HL-60 (cell line): ENCODE results near the gene ACCSL.

Experiments
- CTCF ChIP-seq: IDR thresholded peaks from one replicate; pipeline ENCODE4 v1.5.1; 2011; ENCODE audit warnings: low read length, control low read depth, inconsistent platforms; ENCODE audit not compliant: insufficient read depth
- POLR2AphosphoS5 ChIP-seq: IDR thresholded peaks from 2 replicates; pipeline ENCODE4 v1.6.1; 2012; ENCODE audit warnings: low read depth
- REST ChIP-seq: IDR thresholded peaks from 2 replicates; pipeline ENCODE4 v1.6.1; 2012; ENCODE audit warnings: low read depth; ENCODE audit not compliant: insufficient replicate concordance

- TF ChIP-seq REST (no peak), POLR2AphosphoS5 (no peak), CTCF (no peak)
These were observed 15.3 kb upstream of the ACCSL start for GRCh38 chr11:44032299-44033085.
